ENCODE measurements around the gene GALNT10.

GALNT10 gene

GRCh38 chr5:154243736-154244135 lies 53.2 kb downstream of the GALNT10 start:
- TF ChIP-seq, protein P1, sequence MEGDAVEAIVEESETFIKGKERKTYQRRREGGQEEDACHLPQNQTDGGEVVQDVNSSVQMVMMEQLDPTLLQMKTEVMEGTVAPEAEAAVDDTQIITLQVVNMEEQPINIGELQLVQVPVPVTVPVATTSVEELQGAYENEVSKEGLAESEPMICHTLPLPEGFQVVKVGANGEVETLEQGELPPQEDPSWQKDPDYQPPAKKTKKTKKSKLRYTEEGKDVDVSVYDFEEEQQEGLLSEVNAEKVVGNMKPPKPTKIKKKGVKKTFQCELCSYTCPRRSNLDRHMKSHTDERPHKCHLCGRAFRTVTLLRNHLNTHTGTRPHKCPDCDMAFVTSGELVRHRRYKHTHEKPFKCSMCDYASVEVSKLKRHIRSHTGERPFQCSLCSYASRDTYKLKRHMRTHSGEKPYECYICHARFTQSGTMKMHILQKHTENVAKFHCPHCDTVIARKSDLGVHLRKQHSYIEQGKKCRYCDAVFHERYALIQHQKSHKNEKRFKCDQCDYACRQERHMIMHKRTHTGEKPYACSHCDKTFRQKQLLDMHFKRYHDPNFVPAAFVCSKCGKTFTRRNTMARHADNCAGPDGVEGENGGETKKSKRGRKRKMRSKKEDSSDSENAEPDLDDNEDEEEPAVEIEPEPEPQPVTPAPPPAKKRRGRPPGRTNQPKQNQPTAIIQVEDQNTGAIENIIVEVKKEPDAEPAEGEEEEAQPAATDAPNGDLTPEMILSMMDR (IDR thresholded peaks at IDR 0.05; ENCODE audit: low read depth, low read length): no peak
- H3K4me3 ChIP-seq (ENCODE audit: low read depth, low read length): no peak overlapping the region

GRCh38 chr5:154244476-154244875 lies 53.9 kb downstream of the GALNT10 start:
- TF ChIP-seq, protein P1 (IDR thresholded peaks at IDR 0.05; ENCODE audit: low read depth, low read length): no peak
- H3K4me3 ChIP-seq (ENCODE audit: low read depth, low read length): no peak overlapping the region

DNA sequence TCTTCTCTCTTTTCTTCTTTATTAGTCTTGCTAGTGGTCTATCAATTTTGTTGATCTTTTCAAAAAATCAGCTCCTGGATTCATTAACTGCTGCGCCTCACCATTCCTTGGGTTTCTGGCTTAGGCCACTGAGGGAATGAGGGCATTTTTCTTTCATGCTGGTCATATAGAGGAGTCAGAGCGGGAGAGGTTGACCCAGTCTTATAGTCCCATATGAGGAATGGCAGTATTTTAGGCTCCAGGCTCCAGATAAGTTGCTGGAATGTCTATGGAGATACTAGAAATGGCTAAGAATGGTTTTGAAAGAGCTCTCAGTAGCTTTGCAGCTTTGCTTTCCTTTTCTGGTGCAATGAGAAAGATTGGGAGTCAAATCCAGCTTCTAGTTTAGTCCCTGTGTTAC lies 58.2 kb downstream of the GALNT10 start:
- H3K4me3 ChIP-seq (ENCODE audit: low read depth, low read length): no peak overlapping the region
- TF ChIP-seq, protein P1 (IDR thresholded peaks at IDR 0.05; ENCODE audit: low read depth, low read length): no peak

GRCh38 chr5:154249826-154250225 lies 59.3 kb downstream of the GALNT10 start:
- TF ChIP-seq, protein P1 (IDR thresholded peaks at IDR 0.05; ENCODE audit: low read depth, low read length): no peak
- H3K4me3 ChIP-seq (ENCODE audit: low read depth, low read length): no peak overlapping the region

- no peak overlapping the region for H3K4me3 ChIP-seq (ENCODE audit: low read depth, low read length)
- TF ChIP-seq, protein P1 (IDR thresholded peaks at IDR 0.05; ENCODE audit: low read depth, low read length): no peak
Measured at GRCh38 chr5:154251529-154251928, 61.0 kb downstream of the GALNT10 start.

DNA sequence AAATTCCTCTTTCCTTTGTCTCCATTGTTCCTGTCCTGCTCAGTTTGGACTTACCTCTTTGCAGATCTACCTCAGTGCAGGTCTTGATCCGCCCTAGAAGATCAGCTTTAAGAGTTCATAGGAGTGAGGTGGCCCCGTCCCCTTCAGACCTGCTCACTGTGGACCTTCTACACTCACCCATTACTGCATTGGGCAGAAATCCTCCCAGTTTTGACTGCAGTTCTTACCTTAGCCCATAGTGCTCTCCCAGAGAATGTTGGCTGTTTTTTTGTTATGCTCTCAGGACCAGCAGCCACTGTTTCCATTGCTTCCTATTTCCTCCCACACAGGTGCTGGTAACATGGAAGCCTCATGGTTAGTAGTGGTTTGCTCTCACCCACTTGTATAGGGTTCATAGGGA lies 63.3 kb downstream of the GALNT10 start:
- no peak overlapping the region for H3K4me3 ChIP-seq (ENCODE audit: low read depth, low read length)
- TF ChIP-seq, protein P1 (IDR thresholded peaks at IDR 0.05; ENCODE audit: low read depth, low read length): no peak

- no peak overlapping the region for H3K4me3 ChIP-seq (ENCODE audit: low read depth, low read length)
- TF ChIP-seq, protein P1 (IDR thresholded peaks at IDR 0.05; ENCODE audit: low read depth, low read length): no peak
Measured at GRCh38 chr5:154254896-154255295, 64.4 kb downstream of the GALNT10 start.

All from WI38 (cell line).